Fibroblast of gingiva (primary cell): ENCODE data around the gene INPP5F.
"Not testable (repeated sequence)": the region's sequence is repeated elsewhere in the genome, so short reads cannot be mapped to it uniquely, and the experiment has no call there.

ENCODE experiments used
- DNase-seq: peaks from one replicate; pipeline ENCODE4 v3.0.0-alpha.2; 2011; ENCODE audit warnings: low read depth

INPP5F gene

DNA sequence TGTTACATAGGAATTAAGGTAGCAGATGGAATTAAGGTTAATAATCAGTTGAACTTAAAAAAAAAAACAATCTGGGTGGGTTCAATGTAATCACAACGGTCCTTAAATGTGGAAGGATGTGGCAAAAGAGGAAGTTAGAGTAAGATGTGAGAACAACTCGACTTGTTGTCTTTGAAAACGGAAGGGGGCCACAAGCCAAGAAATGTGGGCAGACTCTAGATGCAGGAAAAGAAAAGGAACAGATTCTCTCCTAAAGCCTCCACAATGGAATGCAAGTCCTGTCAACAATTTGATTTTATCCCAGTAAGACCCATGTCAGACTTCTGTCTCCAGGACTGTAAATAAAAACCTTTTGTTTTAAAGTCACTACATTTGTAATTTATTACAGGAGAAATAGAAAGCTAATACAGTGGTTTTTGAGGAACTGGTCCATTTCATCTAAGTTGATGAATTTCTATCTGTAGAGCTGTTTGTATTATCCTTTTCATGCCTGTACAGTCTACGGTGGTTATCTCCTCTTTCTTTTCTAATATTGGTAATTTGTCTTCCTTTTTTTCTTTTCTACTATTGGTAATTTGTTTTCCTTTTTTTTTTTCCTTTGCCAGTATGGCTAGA lies 138.2 kb downstream of the INPP5F start:
- DNase-seq: no peak

GRCh38 chr10:119865699-119866240 lies 139.9 kb downstream of the INPP5F start:
- DNase-seq: no peak

- DNase-seq: no peak
Measured at GRCh38 chr10:119867317-119867716, 141.5 kb downstream of the INPP5F start.

- DNase-seq: not testable (repeated sequence)
Measured at GRCh38 chr10:119869398-119869797, 143.5 kb downstream of the INPP5F start.

GRCh38 chr10:119871881-119872609 lies 146.2 kb downstream of the INPP5F start:
- DNase-seq: peak; percentile 23

DNA sequence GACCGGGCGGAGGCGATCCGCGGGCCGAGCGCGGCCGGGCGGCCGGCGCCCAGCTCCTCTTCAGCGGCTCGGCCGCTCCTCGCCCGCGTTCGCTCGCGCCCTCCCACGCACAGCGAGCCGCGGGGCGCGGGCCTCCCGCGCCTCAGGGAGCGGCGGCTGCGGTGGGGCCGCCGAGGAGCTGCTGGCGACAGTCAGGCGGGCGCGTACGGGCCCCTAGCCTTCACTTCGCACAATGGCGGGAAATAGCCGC lies 146.7 kb downstream of the INPP5F start, which contains the start of gene MCMBP:
TSS of gene MCMBP (minus strand) at position 234 of the 250 bp plus-strand sequence. CDS start 259 bp downstream, outside the sequence.
- DNase-seq: no peak

- peak; percentile 85 for DNase-seq
Measured at GRCh38 chr10:119872860-119873681, 147.2 kb downstream of the INPP5F start.

- no peak for DNase-seq
Measured at GRCh38 chr10:119878524-119878923, 152.7 kb downstream of the INPP5F start.
